Spleen (tissue), 7 donors: Measurements from ENCODE around the gene CYP2A13.

Source experiments
- CTCF ChIP-seq, 11 experiments: fragments of 200-600 bp in 7 of 11; fragments of 450-650 bp in 4 of 11; sonication (generic) in 4 of 11; IDR thresholded peaks in 8 of 11; conservative IDR thresholded peaks in 3 of 11; 1 replicate in 7 of 11; 2 replicates in 4 of 11; pipeline versions ENCODE4 v1.4.0 to v1.8.0; 2016 to 2021; ENCODE audit warnings: antibody characterized with exemption in 11 of 11, inconsistent platforms in 4 of 11, mild to moderate bottlenecking in 1 of 11
- POLR2AphosphoS5 ChIP-seq, 3 donors: sonication (generic); formaldehyde crosslinking; IDR thresholded peaks; one replicate each; pipeline ENCODE4 v1.5.1; 2017; ENCODE audit warnings: antibody characterized with exemption in 3 of 3
- donor health status: DM: no; HTN: no; CAD: no; lungs with moderate emphysema.
- donor health status: DM: no; HTN: no; CAD: no.
- donor health status: DM: no; HTN: no; CAD: no.

DNA sequence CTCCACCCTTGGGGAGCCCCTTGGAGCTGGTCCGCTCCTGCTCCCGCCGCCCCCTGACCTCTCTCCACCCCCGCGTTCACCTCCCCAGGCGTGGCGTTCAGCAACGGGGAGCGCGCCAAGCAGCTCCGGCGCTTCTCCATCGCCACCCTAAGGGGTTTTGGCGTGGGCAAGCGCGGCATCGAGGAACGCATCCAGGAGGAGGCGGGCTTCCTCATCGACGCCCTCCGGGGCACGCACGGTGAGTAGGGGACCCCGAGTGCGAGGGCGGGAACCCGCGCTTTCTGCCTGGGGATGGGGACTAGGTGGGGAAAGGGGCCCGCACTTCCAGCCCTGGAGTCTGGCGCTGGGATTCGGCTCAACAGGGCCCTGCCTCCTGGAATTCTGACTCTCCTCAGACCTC, 1.7 kb downstream of the CYP2A13 start:
- TF ChIP-seq CTCF (IDR thresholded peaks at IDR 0.05 in 8 of 11, conservative IDR thresholded peaks at IDR 0.05 in 3 of 11): no peak
- TF ChIP-seq POLR2AphosphoS5 (IDR thresholded peaks at IDR 0.05): no peak
